ENCODE data around the gene HDAC9. TPM values are rescaled to one million over a fixed set of nuclear protein-coding genes. Genes with fewer than 3 reads are reported as not detected.

HDAC9 gene
- total RNA-seq, 1 donor from 2014 or later, result 28.6 TPM

DNA sequence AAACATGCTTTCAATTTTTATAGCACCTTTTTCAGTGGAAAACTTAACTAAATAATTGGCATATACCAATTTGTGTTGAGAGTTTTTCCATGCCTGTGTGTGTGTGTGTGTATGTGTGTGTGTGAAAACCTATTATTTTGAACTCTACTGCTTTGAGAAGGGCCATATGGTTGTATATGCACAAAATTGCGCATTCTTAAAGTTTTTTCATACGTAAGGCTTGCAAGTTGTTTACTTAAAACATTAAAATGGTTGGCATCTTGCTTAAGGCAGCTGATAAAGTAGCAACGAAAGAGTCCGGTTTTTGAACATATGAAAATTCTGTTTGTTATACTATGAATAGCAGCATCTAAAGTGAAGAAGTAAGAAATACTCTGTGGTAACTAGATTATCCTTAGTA, 84.1 kb downstream of the HDAC9 start:
- Histone ChIP-seq H3K36me3 (no peaks in the 10 kb centered on the region), H3K27me3 (no peaks in the 10 kb centered on the region), H3K9me3 (ENCODE audit: low read depth) (no peaks in the 10 kb centered on the region), H3F3A (ENCODE audit: low read depth) (no peaks in the 10 kb centered on the region), H4K20me1 (ENCODE audit: low read depth) (no peaks in the 10 kb centered on the region), H3K27ac (no peak overlapping the region), H3K79me2 (ENCODE audit: low read depth) (no peaks in the 10 kb centered on the region), H3K4me1 (no peaks in the 10 kb centered on the region), H2AFZ (replicated peaks) (no peak overlapping the region), H3K4me2 (no peak overlapping the region), H3K4me3 (no peak overlapping the region), H3K9ac (no peak overlapping the region)
- DNase-seq (ENCODE audit: low spot score), result no peak
- H3K4me1 Mint-ChIP-seq, result peaks cover 11% of the 10 kb centered on the region
- TF ChIP-seq EZH2 (IDR thresholded peaks at IDR 0.05) (no peak), EZH2phosphoT487 (IDR thresholded peaks at IDR 0.05) (no peak)
- TF ChIP-seq, protein P1, sequence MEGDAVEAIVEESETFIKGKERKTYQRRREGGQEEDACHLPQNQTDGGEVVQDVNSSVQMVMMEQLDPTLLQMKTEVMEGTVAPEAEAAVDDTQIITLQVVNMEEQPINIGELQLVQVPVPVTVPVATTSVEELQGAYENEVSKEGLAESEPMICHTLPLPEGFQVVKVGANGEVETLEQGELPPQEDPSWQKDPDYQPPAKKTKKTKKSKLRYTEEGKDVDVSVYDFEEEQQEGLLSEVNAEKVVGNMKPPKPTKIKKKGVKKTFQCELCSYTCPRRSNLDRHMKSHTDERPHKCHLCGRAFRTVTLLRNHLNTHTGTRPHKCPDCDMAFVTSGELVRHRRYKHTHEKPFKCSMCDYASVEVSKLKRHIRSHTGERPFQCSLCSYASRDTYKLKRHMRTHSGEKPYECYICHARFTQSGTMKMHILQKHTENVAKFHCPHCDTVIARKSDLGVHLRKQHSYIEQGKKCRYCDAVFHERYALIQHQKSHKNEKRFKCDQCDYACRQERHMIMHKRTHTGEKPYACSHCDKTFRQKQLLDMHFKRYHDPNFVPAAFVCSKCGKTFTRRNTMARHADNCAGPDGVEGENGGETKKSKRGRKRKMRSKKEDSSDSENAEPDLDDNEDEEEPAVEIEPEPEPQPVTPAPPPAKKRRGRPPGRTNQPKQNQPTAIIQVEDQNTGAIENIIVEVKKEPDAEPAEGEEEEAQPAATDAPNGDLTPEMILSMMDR (IDR thresholded peaks at IDR 0.05), result no peak
- H3K9me3 Mint-ChIP-seq, result no peaks in the 10 kb centered on the region
- H3K27me3 Mint-ChIP-seq (ENCODE audit: insufficient read depth, low read depth), result no peaks in the 10 kb centered on the region
- H3K27ac Mint-ChIP-seq, result no peak overlapping the region
- no peaks in the 10 kb centered on the region for H3K36me3 Mint-ChIP-seq
- no peak overlapping the region for H3K4me3 Mint-ChIP-seq

DNA sequence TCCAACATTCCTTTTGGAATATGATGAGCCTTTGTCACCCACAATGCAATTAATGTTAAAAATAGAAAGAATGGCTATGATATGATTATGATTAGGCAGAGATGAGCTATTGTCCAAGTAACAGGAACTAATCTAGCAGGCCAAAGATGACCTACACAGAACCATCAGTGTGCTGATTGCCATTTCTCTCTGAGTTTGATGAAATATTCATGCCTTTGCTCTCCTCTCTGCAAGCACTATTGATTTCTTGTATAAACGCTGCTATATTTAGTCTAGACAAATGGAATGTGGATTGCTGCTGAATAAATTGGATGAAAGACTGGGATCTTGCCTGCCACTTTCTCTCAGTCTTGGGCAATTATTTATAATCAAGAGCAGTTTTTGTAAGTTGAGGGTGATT, 85.4 kb downstream of the HDAC9 start:
- H2AFZ ChIP-seq (replicated peaks), result no peak overlapping the region
- no peak overlapping the region for H3K27ac ChIP-seq
- H3K27me3 ChIP-seq, result no peaks in the 10 kb centered on the region
- DNase-seq (ENCODE audit: low spot score), result no peak
- H3K9me3 ChIP-seq (ENCODE audit: low read depth), result no peaks in the 10 kb centered on the region
- Mint-ChIP-seq H3K27ac (no peak overlapping the region), H3K36me3 (no peaks in the 10 kb centered on the region), H3K27me3 (ENCODE audit: insufficient read depth, low read depth) (no peaks in the 10 kb centered on the region), H3K9me3 (no peaks in the 10 kb centered on the region), H3K4me3 (no peak overlapping the region), H3K4me1 (peaks cover 11% of the 10 kb centered on the region)
- no peak overlapping the region for H3K4me3 ChIP-seq
- H3K4me2 ChIP-seq, result no peak overlapping the region
- no peaks in the 10 kb centered on the region for H3K79me2 ChIP-seq (ENCODE audit: low read depth)
- no peaks in the 10 kb centered on the region for H3F3A ChIP-seq (ENCODE audit: low read depth)
- H3K9ac ChIP-seq, result no peak overlapping the region
- no peaks in the 10 kb centered on the region for H3K4me1 ChIP-seq
- no peaks in the 10 kb centered on the region for H3K36me3 ChIP-seq
- H4K20me1 ChIP-seq (ENCODE audit: low read depth), result no peaks in the 10 kb centered on the region
- TF ChIP-seq, protein P1 (IDR thresholded peaks at IDR 0.05), result no peak
- no peak for TF ChIP-seq EZH2 (IDR thresholded peaks at IDR 0.05)
- no peak for TF ChIP-seq EZH2phosphoT487 (IDR thresholded peaks at IDR 0.05)

DNA sequence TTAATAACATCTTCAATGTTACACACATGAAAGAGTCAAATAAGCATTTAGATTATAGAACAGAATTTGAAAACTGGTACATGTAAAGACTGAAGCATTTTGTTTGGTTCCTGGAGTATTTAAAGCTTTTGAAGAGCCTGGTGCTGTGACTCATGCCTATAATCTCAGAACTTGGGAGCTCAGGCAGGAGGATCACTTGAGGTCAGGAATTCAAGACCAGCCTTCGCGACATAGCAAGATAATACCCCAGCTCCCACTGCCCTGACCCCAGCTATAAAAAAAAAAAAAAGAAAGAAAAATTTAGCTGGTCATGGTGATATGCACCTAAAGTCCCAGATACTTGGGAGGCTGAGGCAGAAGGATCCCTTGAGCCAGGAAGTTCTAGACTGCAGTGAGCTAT, 87.8 kb downstream of the HDAC9 start:
- H3K27me3 ChIP-seq, result no peaks in the 10 kb centered on the region
- no peaks in the 10 kb centered on the region for H4K20me1 ChIP-seq (ENCODE audit: low read depth)
- no peaks in the 10 kb centered on the region for H3K27me3 Mint-ChIP-seq (ENCODE audit: insufficient read depth, low read depth)
- peaks cover 11% of the 10 kb centered on the region for H3K4me1 Mint-ChIP-seq
- H3K4me3 Mint-ChIP-seq, result no peak overlapping the region
- H3K79me2 ChIP-seq (ENCODE audit: low read depth), result no peaks in the 10 kb centered on the region
- no peak overlapping the region for H3K27ac ChIP-seq
- H3K9me3 ChIP-seq (ENCODE audit: low read depth), result no peaks in the 10 kb centered on the region
- no peaks in the 10 kb centered on the region for H3K4me1 ChIP-seq
- DNase-seq (ENCODE audit: low spot score), result no peak
- no peaks in the 10 kb centered on the region for H3K36me3 ChIP-seq
- no peak overlapping the region for H3K4me2 ChIP-seq
- H2AFZ ChIP-seq (replicated peaks), result no peak overlapping the region
- no peak overlapping the region for H3K9ac ChIP-seq
- no peaks in the 10 kb centered on the region for H3K9me3 Mint-ChIP-seq
- H3K36me3 Mint-ChIP-seq, result no peaks in the 10 kb centered on the region
- no peak overlapping the region for H3K4me3 ChIP-seq
- TF ChIP-seq EZH2phosphoT487 (IDR thresholded peaks at IDR 0.05) (no peak), EZH2 (IDR thresholded peaks at IDR 0.05) (no peak)
- TF ChIP-seq, protein P1 (IDR thresholded peaks at IDR 0.05), result no peak
- no peaks in the 10 kb centered on the region for H3F3A ChIP-seq (ENCODE audit: low read depth)
- H3K27ac Mint-ChIP-seq, result no peak overlapping the region
